ENCODE data around the gene IKBKE.

- TF ChIP-seq EZH2 (IDR thresholded peaks at IDR 0.05; ENCODE audit: insufficient read depth, poor library complexity, severe bottlenecking) (no peak), EZH2phosphoT487 (IDR thresholded peaks at IDR 0.05; ENCODE audit: insufficient read depth, low read depth) (no peak)
Observed at GRCh38 chr1:206421616-206422340, 48.5 kb upstream of the IKBKE start.
